ENCODE measurements around the gene ANKRD27.
"Not testable (repeated sequence)": the region's sequence is repeated elsewhere in the genome, so short reads cannot be mapped to it uniquely, and the experiment has no call there.

The ANKRD27 gene

GRCh38 chr19:32693151-32694108 is 18.4 kb upstream of the ANKRD27 start:
- Histone ChIP-seq H3K4me1 (ENCODE audit: control insufficient read depth, insufficient read depth, low read length) (peaks cover 23% of the 10 kb centered on the region), H3K36me3 (ENCODE audit: control insufficient read depth in 2 of 2, insufficient read depth in 1 of 2, low read length in 2 of 2) (peaks cover 16 to 54% of the 10 kb centered on the region in 2 experiments), H3K4me3 (ENCODE audit: low read depth, low read length) (peak overlapping the region; percentile 52; the same call in 1 of the 2 replicates)
- POLR2A ChIA-PET = interaction anchor here (0.6 to 2.1 kb wide), 3 partner anchors 18 to 355 kb away, joined by 3 to 12 read pairs (median 11); partner anchors contain the start of genes ANKRD27 and RGS9BP
- not testable (repeated sequence) for H3K27ac ChIP-seq (ENCODE audit: extremely low read depth, low read depth, low read length); H3K9me3 ChIP-seq (ENCODE audit: control insufficient read depth, insufficient read depth, low read depth, low read length)
- CTCF ChIA-PET = interaction anchor here (0.6 to 1.5 kb wide), 4 partner anchors 10 to 737 kb away, joined by 3 to 6 read pairs (median 3); no protein-coding TSS in a partner anchor
- TF ChIP-seq TSHZ1 (tag by site-specific recombination; IDR thresholded peaks at IDR 0.05; ENCODE audit: borderline replicate concordance) = 0 out of 2 replicates have a peak, but pooled peaks have one; percentile 12
- 0 out of 2 replicates have a peak, but pooled peaks have one; percentile 10 for TF ChIP-seq ZNF394 (tag by site-specific recombination; IDR thresholded peaks at IDR 0.05; ENCODE audit: borderline replicate concordance)
- peak; percentile 32; the same call in 1 of the 2 replicates for TF ChIP-seq ZFP37 (tag by site-specific recombination; IDR thresholded peaks at IDR 0.05)
- 0 out of 2 replicates have a peak, but pooled peaks have one; percentile 9 for TF ChIP-seq ZNF366 (tag by site-specific recombination; conservative IDR thresholded peaks at IDR 0.05)
- peak; percentile 61 for TF ChIP-seq KLF8 (tag by site-specific recombination; IDR thresholded peaks at IDR 0.05)
- peak; percentile 98 for TF ChIP-seq MZF1 (tag by site-specific recombination; IDR thresholded peaks at IDR 0.05; ENCODE audit: borderline replicate concordance)
- TF ChIP-seq REST (tag by site-specific recombination; IDR thresholded peaks at IDR 0.05) = peak; percentile 87
- TF ChIP-seq ZNF223 (tag by site-specific recombination; IDR thresholded peaks at IDR 0.05) = peak; percentile 53; the same call in 1 of the 2 replicates
- peak; percentile 42; the same call in 1 of the 2 replicates for TF ChIP-seq ZNF629 (tag by site-specific recombination; IDR thresholded peaks at IDR 0.05)
- TF ChIP-seq ZXDB (tag by site-specific recombination; IDR thresholded peaks at IDR 0.05) = 0 out of 2 replicates have a peak, but pooled peaks have one; percentile 14
- peak; percentile 41; the same call in 1 of the 2 replicates for TF ChIP-seq ZNF24 (tag by site-specific recombination; IDR thresholded peaks at IDR 0.05)
- peak; percentile 94 for TF ChIP-seq SP2 (tag by site-specific recombination; IDR thresholded peaks at IDR 0.05)
- TF ChIP-seq ZBTB48 (tag by site-specific recombination; IDR thresholded peaks at IDR 0.05) = 0 out of 2 replicates have a peak, but pooled peaks have one; percentile 24
- 0 out of 2 replicates have a peak, but pooled peaks have one; percentile 23 for TF ChIP-seq ZBTB10 (tag by site-specific recombination; IDR thresholded peaks at IDR 0.05)
- TF ChIP-seq ZBTB21 (tag by site-specific recombination; IDR thresholded peaks at IDR 0.05) = 0 out of 2 replicates have a peak, but pooled peaks have one; percentile 12
- peak; percentile 79 for TF ChIP-seq SP3 (tag by site-specific recombination; IDR thresholded peaks at IDR 0.05)
- TF ChIP-seq FEZF1 (tag by site-specific recombination; IDR thresholded peaks at IDR 0.05) = peak; percentile 40; the same call in 1 of the 2 replicates
- TF ChIP-seq ZBTB7A (tag by site-specific recombination; IDR thresholded peaks at IDR 0.05; ENCODE audit: low read depth) = peak; percentile 55; the same call in 1 of the 2 replicates
- peak; percentile 79; the same call in 1 of the 2 replicates for TF ChIP-seq ZNF768 (tag by site-specific recombination; IDR thresholded peaks at IDR 0.05)
- TF ChIP-seq, protein P1, sequence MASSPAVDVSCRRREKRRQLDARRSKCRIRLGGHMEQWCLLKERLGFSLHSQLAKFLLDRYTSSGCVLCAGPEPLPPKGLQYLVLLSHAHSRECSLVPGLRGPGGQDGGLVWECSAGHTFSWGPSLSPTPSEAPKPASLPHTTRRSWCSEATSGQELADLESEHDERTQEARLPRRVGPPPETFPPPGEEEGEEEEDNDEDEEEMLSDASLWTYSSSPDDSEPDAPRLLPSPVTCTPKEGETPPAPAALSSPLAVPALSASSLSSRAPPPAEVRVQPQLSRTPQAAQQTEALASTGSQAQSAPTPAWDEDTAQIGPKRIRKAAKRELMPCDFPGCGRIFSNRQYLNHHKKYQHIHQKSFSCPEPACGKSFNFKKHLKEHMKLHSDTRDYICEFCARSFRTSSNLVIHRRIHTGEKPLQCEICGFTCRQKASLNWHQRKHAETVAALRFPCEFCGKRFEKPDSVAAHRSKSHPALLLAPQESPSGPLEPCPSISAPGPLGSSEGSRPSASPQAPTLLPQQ (tag by site-specific recombination; IDR thresholded peaks at IDR 0.05) = 0 out of 2 replicates have a peak, but pooled peaks have one; percentile 40
- 0 out of 2 replicates have a peak, but pooled peaks have one; percentile 12 for TF ChIP-seq ZNF596 (tag by site-specific recombination; IDR thresholded peaks at IDR 0.05)
- TF ChIP-seq ZNF600 (tag by site-specific recombination; IDR thresholded peaks at IDR 0.05) = peak; percentile 41; the same call in 1 of the 2 replicates
- peak; percentile 33; the same call in 1 of the 2 replicates for TF ChIP-seq GFI1B (tag by site-specific recombination; IDR thresholded peaks at IDR 0.05)
- peak; percentile 53; the same call in 1 of the 2 replicates for TF ChIP-seq ZNF501 (tag by site-specific recombination; IDR thresholded peaks at IDR 0.05)

Data from HEK293 (cell line).